K562 (cell line): Measurements from ENCODE around the gene TSPOAP1. TPM values are rescaled to one million over a fixed set of nuclear protein-coding genes. Genes with fewer than 3 reads are reported as not detected.

Experiments used
- ATF7 ChIP-seq: fragments of 450-650 bp; IDR thresholded peaks from 2 replicates; pipeline ENCODE4 v1.7.1; 2014; ENCODE audit warnings: mild to moderate bottlenecking, moderate library complexity
- CHD1 ChIP-seq: fragments of 200-600 bp; sonication (generic); IDR thresholded peaks from one replicate; pipeline ENCODE4 v1.6.1; 2012; ENCODE audit warnings: mild to moderate bottlenecking, moderate library complexity, low read length, inconsistent platforms
- FOXK1 ChIP-seq: sonication (generic); formaldehyde crosslinking; IDR thresholded peaks from 2 replicates; pipeline ENCODE4 v1.8.0; 2022; ENCODE audit warnings: missing genetic modification reagents, mild to moderate bottlenecking, borderline replicate concordance
- LCOR ChIP-seq: sonication (generic); formaldehyde crosslinking; IDR thresholded peaks from 2 replicates; pipeline ENCODE4 v1.8.0; 2022; ENCODE audit warnings: mild to moderate bottlenecking, missing genetic modification reagents
- MTA1 ChIP-seq: fragments of 450-650 bp; IDR thresholded peaks from 2 replicates; pipeline ENCODE4 v1.6.1; 2017; ENCODE audit warnings: borderline replicate concordance
- MTA2 ChIP-seq: fragments of 450-650 bp; IDR thresholded peaks from 2 replicates; pipeline ENCODE4 v1.6.1; 2016; ENCODE audit warnings: low read depth
- MXI1 ChIP-seq: IDR thresholded peaks from 2 replicates; pipeline ENCODE4 v1.6.1; 2011; ENCODE audit warnings: low read depth, mild to moderate bottlenecking, improper control_type of control experiment, low read length
- NFIC ChIP-seq: fragments of 450-650 bp; IDR thresholded peaks from 2 replicates; pipeline ENCODE4 v1.6.1; 2017; ENCODE audit warnings: mild to moderate bottlenecking, inconsistent platforms
- PYGO2 ChIP-seq: fragments of 450-650 bp; IDR thresholded peaks from 2 replicates; pipeline ENCODE4 v1.6.1; 2016; ENCODE audit warnings: mild to moderate bottlenecking, missing genetic modification characterization, moderate library complexity, missing compliant biosample characterization
- SPI1 ChIP-seq: IDR thresholded peaks from 2 replicates; pipeline ENCODE4 v1.6.1; 2011; ENCODE audit warnings: low read depth, low read length, control low read depth, borderline replicate concordance
- SRSF3 ChIP-seq: fragments of 200-400 bp; formaldehyde crosslinking; IDR thresholded peaks from 2 replicates; pipeline ENCODE4 v1.6.1; 2016; ENCODE audit warnings: mild to moderate bottlenecking, low read length, moderate library complexity; ENCODE audit not compliant: insufficient read depth
- ZNF23 ChIP-seq: fragments of 250-450 bp; sonication (Bioruptor Pico); IDR thresholded peaks from 2 replicates; pipeline ENCODE4 v1.4.0; 2020; ENCODE audit warnings: mild to moderate bottlenecking
- ZNF253 ChIP-seq: fragments of 250-450 bp; sonication (Bioruptor Pico); conservative IDR thresholded peaks from 2 replicates; pipeline ENCODE4 v1.6.1; 2021; ENCODE audit warnings: mild to moderate bottlenecking
- ZNF507 ChIP-seq: conservative IDR thresholded peaks from 2 replicates; pipeline ENCODE4 v1.6.1; 2017; ENCODE audit warnings: missing genetic modification characterization, missing compliant biosample characterization
- ZNF57 ChIP-seq: fragments of 450-650 bp; formaldehyde crosslinking; IDR thresholded peaks from 2 replicates; pipeline ENCODE4 v1.4.0; 2020; ENCODE audit warnings: mild to moderate bottlenecking, moderate library complexity
- ZNF644 ChIP-seq: fragments of 200-800 bp; sonication (Bioruptor generic); IDR thresholded peaks from 2 replicates; pipeline ENCODE4 v1.6.1; 2016; ENCODE audit warnings: low read depth, missing genetic modification characterization, missing compliant biosample characterization
- ZNF766 ChIP-seq: fragments of 200-800 bp; sonication (Bioruptor generic); conservative IDR thresholded peaks from 2 replicates; pipeline ENCODE4 v1.6.1; 2016; ENCODE audit warnings: missing genetic modification characterization, missing compliant biosample characterization
- polyA plus RNA-seq, 8 experiments: library from polyadenylated mRNA; depleted of rRNA in 4 of 8; stranded (reverse) in 5 of 8; unstranded in 3 of 8; fragments of >200 nt; fragmentation: Nextera tagmentation in 2 of 8; fragmentation: Illumina TruSeq in 1 of 8; extraction: Ambion mirVana in 2 of 8; extraction: Trizol in 1 of 8; gene quantifications; 2 replicates each; pipeline versions ENCODE4 v1.2.1 to v1.2.3, GENCODE V29; 2011 to 2014; ENCODE audit warnings: inconsistent platforms in 1 of 8, missing spikeins in 1 of 8
- total RNA-seq, 7 experiments: library from RNA; depleted of rRNA in 6 of 7; stranded (reverse); fragments of >200 nt in 6 of 7; fragmentation: Illumina TruSeq in 2 of 7; extraction: Trizol in 2 of 7; gene quantifications; 2 replicates each; pipeline versions ENCODE4 v1.2.1 to v1.2.3, GENCODE V29; 2011 to 2021; ENCODE audit warnings: low replicate concordance in 1 of 7
- TF ChIP-seq, protein P1 (sequence below): fragments of 250-450 bp; sonication (Bioruptor Pico); IDR thresholded peaks from 2 replicates; pipeline ENCODE4 v1.8.0; 2022; ENCODE audit warnings: inconsistent platforms, mild to moderate bottlenecking, moderate library complexity, borderline replicate concordance
- TF ChIP-seq, protein P2 (sequence below): fragments of 450-650 bp; IDR thresholded peaks from 2 replicates; pipeline ENCODE4 v1.6.1; 2016; ENCODE audit warnings: missing biosample characterization, missing genetic modification characterization
- TF ChIP-seq, protein P3 (sequence below): fragments of 250-450 bp; sonication (Bioruptor Pico); IDR thresholded peaks from 2 replicates; pipeline ENCODE4 v1.5.0; 2022; ENCODE audit warnings: mild to moderate bottlenecking
- TF ChIP-seq, protein P4 (sequence below): sonication (generic); formaldehyde crosslinking; IDR thresholded peaks from 2 replicates; pipeline ENCODE4 v1.8.0; 2022; ENCODE audit warnings: mild to moderate bottlenecking, missing genetic modification reagents, borderline replicate concordance
- TF ChIP-seq, protein P5 (sequence below): fragments of 250-450 bp; sonication (Bioruptor Pico); IDR thresholded peaks from 2 replicates; pipeline ENCODE4 v1.8.0; 2021; ENCODE audit warnings: borderline replicate concordance, mild to moderate bottlenecking, moderate library complexity; ENCODE audit not compliant: poor library complexity, severe bottlenecking

Gene TSPOAP1
- total and polyA plus RNA-seq, 9 of the 15 experiments (the other 6 are each of a cell fraction or from before 2014, with no cell fraction given) = 0.87 to 3.9 (median 1.8) TPM; not detected in 2

DNA sequence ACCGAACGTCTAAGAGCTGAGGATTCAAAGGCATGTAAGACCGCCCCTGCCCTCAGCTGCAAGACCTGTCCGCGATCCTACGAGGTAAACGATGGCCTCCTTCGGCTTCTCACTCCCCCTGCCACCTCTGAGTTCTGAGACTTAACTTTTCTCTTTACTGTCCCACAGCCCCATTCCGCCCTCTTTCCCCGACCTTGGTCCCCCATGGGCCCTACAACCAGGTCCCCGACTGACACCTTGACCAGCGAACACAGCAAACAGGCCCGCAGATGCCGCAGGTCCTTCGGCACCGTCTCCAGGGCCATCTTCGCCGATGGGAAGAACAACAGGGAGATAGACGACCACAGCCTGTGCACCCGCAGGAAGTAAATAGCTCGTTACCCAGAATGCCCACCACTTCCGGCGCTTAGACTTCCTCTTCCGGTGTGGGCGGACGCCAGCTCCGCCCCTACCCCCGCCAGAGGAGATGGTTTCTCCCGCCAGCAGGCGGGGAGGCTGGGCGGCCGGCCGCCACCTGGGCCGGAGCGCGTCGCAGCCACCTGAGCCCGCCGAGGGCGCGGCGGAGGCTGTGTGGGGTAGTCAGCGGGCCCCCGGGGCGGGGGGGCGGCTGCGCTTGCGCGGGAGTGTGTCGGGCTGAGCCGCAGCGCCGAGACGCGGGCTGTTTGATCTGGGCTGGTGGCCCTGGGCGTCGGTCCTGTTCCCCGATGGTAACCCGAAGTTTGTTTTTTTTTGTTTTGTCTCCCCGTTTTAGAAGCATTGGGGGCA is 23.4 kb upstream of the TSPOAP1 start, which contains the start of gene SUPT4H1 (continued):
- TF ChIP-seq ZNF644 (tag) (no peak), SPI1 (peak; percentile 91), CHD1 (no peak), ZNF253 (CRISPR knock-in tag) (no peak), ZNF766 (peak; percentile 81), ATF7 (peak; percentile 98), NFIC (peak; percentile 35; the same call in 1 of the 2 replicates), LCOR (CRISPR knock-in tag) (peak; percentile 62; the same call in 1 of the 2 replicates), MXI1 (peak; percentile 11; the same call in 1 of the 2 replicates), FOXK1 (CRISPR knock-in tag) (peak; percentile 97), ZNF23 (CRISPR knock-in tag) (no peak), PYGO2 (tag) (no peak), MTA2 (no peak), SRSF3 (no peak), MTA1 (no peak), ZNF57 (CRISPR knock-in tag) (no peak), ZNF507 (tag) (no peak)
- TF ChIP-seq, protein P1, sequence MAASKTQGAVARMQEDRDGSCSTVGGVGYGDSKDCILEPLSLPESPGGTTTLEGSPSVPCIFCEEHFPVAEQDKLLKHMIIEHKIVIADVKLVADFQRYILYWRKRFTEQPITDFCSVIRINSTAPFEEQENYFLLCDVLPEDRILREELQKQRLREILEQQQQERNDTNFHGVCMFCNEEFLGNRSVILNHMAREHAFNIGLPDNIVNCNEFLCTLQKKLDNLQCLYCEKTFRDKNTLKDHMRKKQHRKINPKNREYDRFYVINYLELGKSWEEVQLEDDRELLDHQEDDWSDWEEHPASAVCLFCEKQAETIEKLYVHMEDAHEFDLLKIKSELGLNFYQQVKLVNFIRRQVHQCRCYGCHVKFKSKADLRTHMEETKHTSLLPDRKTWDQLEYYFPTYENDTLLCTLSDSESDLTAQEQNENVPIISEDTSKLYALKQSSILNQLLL (CRISPR knock-in tag) = no peak
- TF ChIP-seq, protein P2, sequence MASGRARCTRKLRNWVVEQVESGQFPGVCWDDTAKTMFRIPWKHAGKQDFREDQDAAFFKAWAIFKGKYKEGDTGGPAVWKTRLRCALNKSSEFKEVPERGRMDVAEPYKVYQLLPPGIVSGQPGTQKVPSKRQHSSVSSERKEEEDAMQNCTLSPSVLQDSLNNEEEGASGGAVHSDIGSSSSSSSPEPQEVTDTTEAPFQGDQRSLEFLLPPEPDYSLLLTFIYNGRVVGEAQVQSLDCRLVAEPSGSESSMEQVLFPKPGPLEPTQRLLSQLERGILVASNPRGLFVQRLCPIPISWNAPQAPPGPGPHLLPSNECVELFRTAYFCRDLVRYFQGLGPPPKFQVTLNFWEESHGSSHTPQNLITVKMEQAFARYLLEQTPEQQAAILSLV = no peak
- TF ChIP-seq, protein P3, sequence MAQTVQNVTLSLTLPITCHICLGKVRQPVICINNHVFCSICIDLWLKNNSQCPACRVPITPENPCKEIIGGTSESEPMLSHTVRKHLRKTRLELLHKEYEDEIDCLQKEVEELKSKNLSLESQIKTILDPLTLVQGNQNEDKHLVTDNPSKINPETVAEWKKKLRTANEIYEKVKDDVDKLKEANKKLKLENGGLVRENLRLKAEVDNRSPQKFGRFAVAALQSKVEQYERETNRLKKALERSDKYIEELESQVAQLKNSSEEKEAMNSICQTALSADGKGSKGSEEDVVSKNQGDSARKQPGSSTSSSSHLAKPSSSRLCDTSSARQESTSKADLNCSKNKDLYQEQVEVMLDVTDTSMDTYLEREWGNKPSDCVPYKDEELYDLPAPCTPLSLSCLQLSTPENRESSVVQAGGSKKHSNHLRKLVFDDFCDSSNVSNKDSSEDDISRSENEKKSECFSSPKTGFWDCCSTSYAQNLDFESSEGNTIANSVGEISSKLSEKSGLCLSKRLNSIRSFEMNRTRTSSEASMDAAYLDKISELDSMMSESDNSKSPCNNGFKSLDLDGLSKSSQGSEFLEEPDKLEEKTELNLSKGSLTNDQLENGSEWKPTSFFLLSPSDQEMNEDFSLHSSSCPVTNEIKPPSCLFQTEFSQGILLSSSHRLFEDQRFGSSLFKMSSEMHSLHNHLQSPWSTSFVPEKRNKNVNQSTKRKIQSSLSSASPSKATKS (CRISPR knock-in tag) = no peak
- TF ChIP-seq, protein P4, sequence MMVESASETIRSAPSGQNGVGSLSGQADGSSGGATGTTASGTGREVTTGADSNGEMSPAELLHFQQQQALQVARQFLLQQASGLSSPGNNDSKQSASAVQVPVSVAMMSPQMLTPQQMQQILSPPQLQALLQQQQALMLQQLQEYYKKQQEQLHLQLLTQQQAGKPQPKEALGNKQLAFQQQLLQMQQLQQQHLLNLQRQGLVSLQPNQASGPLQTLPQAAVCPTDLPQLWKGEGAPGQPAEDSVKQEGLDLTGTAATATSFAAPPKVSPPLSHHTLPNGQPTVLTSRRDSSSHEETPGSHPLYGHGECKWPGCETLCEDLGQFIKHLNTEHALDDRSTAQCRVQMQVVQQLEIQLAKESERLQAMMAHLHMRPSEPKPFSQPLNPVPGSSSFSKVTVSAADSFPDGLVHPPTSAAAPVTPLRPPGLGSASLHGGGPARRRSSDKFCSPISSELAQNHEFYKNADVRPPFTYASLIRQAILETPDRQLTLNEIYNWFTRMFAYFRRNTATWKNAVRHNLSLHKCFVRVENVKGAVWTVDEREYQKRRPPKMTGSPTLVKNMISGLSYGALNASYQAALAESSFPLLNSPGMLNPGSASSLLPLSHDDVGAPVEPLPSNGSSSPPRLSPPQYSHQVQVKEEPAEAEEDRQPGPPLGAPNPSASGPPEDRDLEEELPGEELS (CRISPR knock-in tag) = no peak
- TF ChIP-seq, protein P5, sequence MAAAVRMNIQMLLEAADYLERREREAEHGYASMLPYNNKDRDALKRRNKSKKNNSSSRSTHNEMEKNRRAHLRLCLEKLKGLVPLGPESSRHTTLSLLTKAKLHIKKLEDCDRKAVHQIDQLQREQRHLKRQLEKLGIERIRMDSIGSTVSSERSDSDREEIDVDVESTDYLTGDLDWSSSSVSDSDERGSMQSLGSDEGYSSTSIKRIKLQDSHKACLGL (CRISPR knock-in tag) = no peak
